SK-N-DZ (cell line): Measurements from ENCODE around the gene MDK.

Source experiments
- DNase-seq: peaks from one replicate; pipeline ENCODE4 v3.0.0-alpha.2; 2015; ENCODE audit warnings: low spot score

MDK gene

GRCh38 chr11:46382646-46383403 lies 1.4 kb downstream of the MDK start:
- DNase-seq, result peak; percentile 72

- no peak for DNase-seq
Observed at GRCh38 chr11:46383404-46383758, 1.9 kb downstream of the MDK start.

- DNase-seq, result no peak
Observed at GRCh38 chr11:46383974-46384701, 2.7 kb downstream of the MDK start.

GRCh38 chr11:46385169-46386004 lies 3.9 kb downstream of the MDK start:
- DNase-seq, result no peak

- no peak for DNase-seq
Observed at GRCh38 chr11:46386005-46386578, 4.6 kb downstream of the MDK start.

- no peak for DNase-seq
Observed at GRCh38 chr11:46386674-46387073, 5.2 kb downstream of the MDK start.

GRCh38 chr11:46387456-46387855 lies 6.0 kb downstream of the MDK start:
- DNase-seq, result no peak

GRCh38 chr11:46387919-46388618 lies 6.6 kb downstream of the MDK start:
- peak; percentile 65 for DNase-seq

GRCh38 chr11:46388619-46389449 lies 7.4 kb downstream of the MDK start:
- DNase-seq, result no peak

- DNase-seq, result peak; percentile 82
Observed at GRCh38 chr11:46389450-46390330, 8.2 kb downstream of the MDK start.

- peak; percentile 35 for DNase-seq
Observed at GRCh38 chr11:46390331-46391171, 9.1 kb downstream of the MDK start.

GRCh38 chr11:46391186-46391577 lies 9.7 kb downstream of the MDK start:
- DNase-seq, result no peak

GRCh38 chr11:46391578-46392420 lies 10.3 kb downstream of the MDK start, which contains the start of gene CHRM4:
TSS of gene CHRM4 (minus strand) at chr11:46391776. CDS start at chr11:46386557, 5,219 bp downstream.
- DNase-seq, result peak; percentile 82

GRCh38 chr11:46392421-46393230 lies 11.2 kb downstream of the MDK start:
- DNase-seq, result peak; percentile 54

- no peak for DNase-seq
Observed at GRCh38 chr11:46393231-46393616, 11.8 kb downstream of the MDK start.

GRCh38 chr11:46393759-46394158 lies 12.3 kb downstream of the MDK start:
- DNase-seq, result no peak
